NCI-H1092 treated with DMSO at 0.1 percent for 48 hours (cell line): ENCODE measurements around the gene TOP2B.

Experiments
- DNase-seq: peaks from one replicate; lab custom pipeline; 2025; lab: John Stamatoyannopoulos, UW

Gene TOP2B

GRCh38 chr3:25583343-25583742 is 81.4 kb downstream of the TOP2B start:
- no peak for DNase-seq

GRCh38 chr3:25582242-25582641 is 82.5 kb downstream of the TOP2B start:
- DNase-seq: no peak

- no peak for DNase-seq
Observed at GRCh38 chr3:25581823-25582222, 82.9 kb downstream of the TOP2B start.

- no peak for DNase-seq
Observed at GRCh38 chr3:25581335-25581734, 83.4 kb downstream of the TOP2B start.

DNA sequence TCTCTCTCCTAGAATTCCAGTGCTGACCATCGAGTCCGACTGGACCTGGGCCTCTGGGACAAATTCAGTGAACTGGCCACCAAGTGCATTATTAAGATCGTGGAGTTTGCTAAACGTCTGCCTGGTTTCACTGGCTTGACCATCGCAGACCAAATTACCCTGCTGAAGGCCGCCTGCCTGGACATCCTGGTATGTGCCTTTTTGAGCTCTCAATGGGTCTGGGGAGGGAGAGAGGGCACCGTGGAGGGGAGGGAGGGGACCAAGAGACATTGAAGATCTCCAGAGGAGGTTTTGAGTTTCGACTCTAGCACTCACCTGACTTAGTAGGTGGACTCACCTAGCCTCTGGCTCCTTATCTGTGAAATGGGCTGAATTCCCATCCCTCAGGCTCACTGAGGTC is 84.2 kb downstream of the TOP2B start:
- DNase-seq: no peak

DNA sequence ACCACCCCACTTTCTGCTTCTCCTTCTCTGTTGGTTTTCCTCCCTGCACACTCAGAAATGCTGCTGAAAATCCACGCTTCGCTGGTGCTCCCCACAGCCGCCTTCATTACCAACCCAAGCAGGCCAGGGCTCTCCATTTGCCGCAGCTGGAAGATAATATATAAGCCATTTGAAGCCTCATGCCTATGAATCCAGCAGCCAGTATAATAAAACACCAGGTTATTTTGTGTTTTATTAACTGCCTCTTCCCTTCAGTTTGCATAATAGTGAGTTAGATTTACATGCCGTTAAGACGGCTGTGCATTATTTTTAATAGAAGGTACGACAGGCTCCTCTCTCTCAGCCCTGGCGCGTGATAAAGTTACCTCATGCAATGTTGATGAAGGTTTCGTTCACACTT is 86.6 kb downstream of the TOP2B start:
- DNase-seq: no peak

GRCh38 chr3:25576831-25577454 is 87.8 kb downstream of the TOP2B start:
- no peak for DNase-seq

DNA sequence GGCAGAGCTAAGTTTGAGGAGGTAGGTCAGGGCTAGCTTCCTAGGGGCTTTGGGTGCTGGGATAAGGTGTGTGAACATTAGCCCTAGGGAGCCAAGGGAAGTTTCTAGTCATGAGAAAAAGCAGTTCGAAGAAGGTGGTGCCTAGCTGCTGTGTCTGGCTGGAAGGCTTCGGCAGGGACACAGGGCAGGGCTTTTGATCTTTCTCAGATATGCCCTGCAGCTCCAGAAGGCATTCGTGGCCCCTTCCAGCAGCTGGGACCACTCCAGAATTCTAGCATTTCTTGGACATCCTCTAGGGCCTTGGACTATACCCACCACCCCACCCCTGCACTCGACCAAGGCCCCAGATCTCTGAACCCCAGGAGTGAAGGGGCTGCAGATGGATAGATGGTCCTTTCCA is 88.6 kb downstream of the TOP2B start:
- no peak for DNase-seq

DNA sequence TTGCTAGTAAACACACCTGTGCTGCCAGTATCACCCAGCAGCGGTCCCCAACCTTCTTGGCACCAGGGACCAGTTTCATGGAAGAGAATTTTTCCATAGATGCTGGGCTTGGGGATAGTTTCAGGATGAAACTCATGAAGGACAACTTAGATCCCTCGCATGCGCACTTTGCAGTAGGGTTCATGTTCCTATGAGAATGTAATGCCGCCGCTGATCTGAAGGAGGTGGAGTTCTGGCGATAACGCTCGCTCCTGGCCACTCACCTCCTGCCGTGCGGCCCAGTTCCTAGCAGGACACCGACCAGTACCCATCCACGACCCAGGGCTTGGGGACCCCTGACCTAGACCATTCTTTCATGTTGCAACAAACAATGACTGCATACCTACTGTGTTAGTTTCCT is 89.7 kb downstream of the TOP2B start:
- DNase-seq: no peak

GRCh38 chr3:25574172-25574765 is 90.4 kb downstream of the TOP2B start:
- DNase-seq: no peak

DNA sequence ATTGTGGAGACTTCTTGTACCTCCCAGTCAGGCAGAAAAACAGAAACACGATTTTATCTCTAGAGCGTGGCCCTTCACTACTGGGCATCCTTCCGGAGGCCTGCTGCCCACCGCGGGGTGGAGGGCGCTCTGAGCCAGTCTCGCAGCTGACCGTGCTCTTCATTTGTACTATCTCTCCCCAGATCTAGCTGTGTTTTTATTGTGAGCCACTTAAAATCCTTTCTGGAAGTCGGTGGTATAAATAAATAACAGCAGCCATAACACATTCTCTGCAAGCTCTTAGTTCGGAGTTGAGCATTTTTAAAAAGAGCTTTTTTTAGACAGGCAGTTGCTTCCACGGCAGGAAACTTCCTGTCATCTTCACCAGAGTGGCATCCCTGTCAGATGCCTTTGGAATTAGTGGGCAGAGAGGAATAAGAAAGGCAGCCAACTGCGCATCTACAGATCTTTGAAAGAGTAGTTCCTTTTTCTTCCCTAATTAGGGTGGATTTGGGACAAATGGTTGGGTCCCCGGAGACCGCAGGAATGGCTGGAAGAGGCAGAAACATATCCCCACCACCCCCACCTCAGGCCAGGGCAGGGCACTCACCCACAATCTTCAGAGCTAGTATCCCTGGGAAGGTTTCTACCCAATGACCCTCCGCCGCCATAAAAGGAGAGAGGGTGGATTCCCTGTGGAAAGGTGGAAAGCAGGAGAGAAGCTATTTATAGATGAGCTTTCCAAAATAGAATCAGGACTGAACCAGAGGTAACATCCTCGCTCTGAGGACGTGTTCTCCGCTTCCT is 91.1 kb downstream of the TOP2B start:
- no peak for DNase-seq

- no peak for DNase-seq
Observed at GRCh38 chr3:25572919-25573385, 91.8 kb downstream of the TOP2B start.

- no peak for DNase-seq
Observed at GRCh38 chr3:25572336-25572735, 92.4 kb downstream of the TOP2B start.

DNA sequence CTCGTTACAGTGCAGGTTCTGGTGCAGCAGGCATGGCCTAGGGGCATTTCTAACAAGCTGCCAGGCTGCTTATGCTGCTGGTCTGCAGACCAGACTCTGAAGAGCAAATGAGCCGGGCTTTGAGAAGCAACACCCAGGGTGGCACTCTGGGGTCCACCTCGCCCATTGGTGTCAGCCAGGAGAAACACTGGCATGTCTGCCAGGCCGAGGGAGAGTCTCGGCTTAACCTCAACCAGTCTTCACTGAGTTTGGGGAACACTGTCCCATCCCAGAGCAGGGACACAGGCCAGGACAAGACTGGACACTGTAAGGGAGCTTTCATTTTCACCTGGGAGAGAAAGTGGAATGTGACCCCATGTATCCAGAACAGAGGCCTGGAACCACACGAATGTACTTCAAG is 93.4 kb downstream of the TOP2B start:
- no peak for DNase-seq

GRCh38 chr3:25568525-25569078 is 96.1 kb downstream of the TOP2B start:
- no peak for DNase-seq

DNA sequence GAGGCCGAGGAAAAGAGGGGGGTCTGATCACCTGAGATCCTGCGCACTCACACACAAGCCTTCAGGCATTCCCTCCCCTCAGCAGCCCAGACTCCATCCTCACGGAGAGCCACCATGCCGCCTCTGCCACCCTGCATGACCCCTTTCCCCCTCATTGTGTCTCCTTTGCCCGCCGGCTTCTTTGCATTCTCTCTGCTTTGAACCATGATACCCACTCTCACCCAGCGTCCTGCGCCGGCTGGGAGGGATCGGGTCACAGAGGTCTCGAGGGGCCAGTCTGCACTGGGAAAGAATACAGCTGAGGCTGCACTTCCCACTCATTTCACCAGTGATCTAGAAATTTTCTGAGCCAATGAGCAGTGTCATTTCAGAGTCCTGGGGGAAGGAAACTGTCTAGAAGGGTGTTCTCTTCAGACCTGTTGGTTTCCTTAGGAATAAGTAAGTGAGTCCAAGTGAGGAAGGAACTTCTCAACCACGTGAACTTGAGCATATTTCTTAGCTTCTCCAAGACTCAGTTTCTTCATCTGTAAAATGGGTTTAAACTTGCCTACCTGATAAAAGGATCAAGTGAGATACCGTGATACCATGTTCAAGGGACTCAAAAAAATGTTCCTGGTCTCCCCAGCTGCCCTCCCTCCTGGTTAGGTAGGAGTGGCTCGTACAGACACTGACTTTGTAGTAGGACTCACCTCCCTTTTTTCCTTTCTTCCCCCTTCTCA is 96.7 kb downstream of the TOP2B start:
- no peak for DNase-seq

DNA sequence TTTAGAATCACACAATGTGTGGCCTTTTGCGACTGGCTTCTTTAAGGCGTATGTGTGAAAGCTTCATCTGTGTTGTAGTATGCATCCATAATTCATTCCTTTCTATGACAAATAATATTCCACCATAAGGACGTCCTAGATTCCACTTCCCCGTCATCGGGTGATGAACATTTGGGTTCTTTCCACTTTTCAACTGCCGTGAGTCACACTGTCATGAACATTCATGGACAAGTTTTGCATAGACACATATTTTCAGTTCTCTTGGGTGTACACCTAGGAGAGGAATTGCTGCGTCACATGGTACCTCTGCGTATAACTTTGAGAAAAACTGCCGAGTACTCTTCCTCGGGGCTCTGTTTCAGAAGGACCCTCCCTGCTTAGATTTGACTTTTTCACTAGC is 97.3 kb downstream of the TOP2B start:
- DNase-seq: no peak

GRCh38 chr3:25566358-25566920 is 98.3 kb downstream of the TOP2B start:
- no peak for DNase-seq

DNA sequence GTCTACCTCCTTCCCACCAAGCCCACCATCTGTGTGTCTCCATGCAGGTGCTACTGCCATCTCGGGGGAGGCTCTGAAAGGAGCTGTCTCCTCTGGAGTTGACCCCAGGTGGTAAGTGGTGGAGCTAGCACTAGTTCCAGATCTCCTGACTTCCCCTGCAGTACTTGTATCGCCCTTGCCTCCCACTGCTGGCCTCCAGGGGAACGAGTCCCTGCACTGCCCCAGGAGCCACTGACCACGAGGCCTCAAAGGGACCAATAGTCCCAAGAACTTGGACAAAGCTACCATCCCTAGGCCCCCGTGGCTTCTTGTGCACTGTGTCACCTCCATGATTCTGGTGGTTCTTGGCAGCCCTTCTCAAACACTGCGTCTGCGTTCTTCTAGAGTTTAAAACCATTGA is 98.9 kb downstream of the TOP2B start:
- no peak for DNase-seq

DNA sequence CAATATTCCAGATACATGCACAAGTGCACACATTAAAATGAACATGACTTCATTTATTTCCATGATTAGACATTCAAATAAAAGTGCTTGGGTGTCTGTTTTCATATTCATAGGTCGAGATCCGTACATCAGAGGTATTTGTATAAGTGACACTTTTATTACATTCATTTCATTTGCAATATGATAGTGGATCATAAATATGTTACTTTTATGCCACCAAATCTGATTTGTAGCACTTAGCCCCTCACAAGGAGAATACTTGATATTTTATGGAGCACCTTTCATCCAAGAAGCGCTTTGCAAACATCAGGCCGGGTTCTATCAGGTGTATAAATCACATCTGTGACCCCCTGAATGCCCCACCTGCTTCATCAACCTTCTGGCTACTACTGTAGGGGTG is 100.6 kb downstream of the TOP2B start:
- no peak for DNase-seq

- DNase-seq: no peak
Observed at GRCh38 chr3:25563601-25564000, 101.1 kb downstream of the TOP2B start.

DNA sequence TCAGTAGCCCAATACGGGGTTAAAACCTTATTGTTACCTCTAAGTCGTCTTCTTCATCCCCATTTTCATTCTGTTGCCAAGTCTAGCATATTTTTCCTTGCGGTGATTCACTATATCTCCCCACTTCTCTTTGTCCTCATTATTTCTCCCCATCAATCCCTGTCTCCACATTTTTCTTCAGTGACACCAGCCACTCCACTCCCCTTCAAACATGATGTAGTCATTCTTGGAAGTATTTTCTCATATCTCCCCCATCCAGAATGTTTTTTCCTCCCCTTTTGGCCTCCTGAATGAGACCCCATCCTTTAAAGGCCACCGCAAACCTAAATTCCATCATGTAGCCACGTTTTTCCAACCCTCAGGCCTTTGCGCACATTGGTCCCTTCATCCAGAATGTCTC is 105.9 kb downstream of the TOP2B start:
- DNase-seq: no peak
